HG02623 (cell line): ENCODE measurements around the gene DLGAP4.

ENCODE experiments used
- ATAC-seq: cut with Tn5 transposase; IDR thresholded peaks from one replicate; pipeline ENCODE4 v1.9.1; 2021; ENCODE audit warnings: moderate library complexity; ENCODE audit not compliant: unreplicated experiment

The DLGAP4 gene

DNA sequence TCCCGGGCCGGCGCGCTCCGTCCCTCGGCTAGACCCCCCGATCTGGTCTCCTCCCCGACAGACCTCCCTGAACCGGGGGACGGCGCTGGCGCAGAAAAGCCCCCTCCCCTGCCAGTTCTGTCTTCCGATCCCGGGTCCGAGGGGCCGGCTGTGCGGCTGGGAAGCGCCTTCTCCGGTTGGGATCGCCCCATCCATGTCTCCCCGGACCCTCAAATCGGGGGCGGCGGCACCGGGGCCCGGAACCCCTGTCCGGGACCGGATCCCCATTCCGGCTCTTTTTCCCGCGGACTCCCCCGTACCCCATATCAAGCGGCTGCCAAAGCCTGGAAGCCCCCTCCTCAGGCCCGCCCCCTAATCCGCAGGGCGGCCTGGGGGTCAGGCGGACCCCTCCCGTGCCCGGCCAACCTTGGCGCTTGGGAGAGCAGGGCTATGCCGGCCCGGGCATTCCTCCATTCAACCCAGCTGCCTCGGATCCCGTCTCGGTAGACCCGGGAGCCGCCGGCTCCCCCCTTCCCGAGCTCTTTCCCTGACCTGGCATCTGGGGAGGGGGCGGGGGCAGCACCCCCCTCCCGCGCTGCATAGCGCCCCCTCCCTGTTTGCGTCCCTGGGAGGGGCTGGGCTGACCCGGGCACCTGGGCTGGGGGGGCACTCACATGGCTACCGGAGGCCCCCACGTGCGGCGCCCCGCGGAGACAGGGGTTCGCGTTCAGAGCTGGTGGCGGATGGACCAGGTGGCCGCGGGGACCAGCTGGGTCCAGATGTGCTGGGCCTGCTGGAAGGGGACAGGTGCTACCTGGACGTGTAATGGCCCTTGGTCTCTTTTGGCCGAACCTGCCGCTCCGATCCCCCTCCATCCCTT is 643 bp downstream of the DLGAP4 start:
- ATAC-seq: no peak

DNA sequence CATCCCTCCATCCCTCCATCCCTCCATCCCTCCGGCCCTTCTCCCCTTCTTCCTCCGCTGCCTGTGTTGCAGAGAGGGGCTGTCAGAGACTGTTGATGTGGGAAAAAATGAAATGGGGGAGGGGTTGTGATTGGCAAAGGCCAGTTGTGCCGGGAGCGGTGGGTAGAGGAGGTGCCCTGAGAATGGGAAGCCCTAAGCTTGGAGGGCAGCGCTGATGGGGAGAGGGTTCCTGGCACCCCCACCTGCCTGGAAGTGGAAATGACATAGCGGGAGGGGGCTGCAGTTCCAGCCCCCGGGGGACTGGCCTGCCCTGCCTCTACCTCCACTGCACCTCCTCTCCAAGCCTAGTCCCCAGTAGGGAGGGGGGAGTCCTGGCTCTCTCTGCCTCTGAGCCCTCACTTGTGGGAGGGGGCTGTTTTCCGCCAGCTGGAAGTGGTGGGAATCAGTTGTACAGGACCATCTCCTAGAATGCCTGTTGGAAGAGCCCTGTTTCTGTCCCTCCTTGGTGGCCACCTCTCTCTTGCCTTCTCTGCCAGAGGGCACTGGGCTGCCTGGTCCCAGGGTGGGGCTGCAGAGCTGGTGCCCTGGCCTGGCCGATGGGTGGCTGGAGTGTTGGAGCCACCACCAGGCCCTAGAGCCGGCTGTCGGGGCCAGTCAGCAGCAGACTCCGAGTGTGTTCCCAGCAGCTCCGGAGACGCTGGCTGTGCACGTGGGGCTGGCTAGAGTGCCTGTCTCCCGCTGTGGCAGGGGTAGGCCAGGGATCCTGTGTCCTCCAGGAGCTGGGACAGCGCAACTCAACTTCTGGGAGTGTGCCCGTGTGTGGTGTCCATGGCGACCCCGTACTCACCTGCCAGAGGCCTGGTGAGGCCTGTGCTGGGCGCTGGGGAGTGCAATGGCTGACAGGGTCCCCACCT is 1.5 kb downstream of the DLGAP4 start:
- no peak for ATAC-seq

DNA sequence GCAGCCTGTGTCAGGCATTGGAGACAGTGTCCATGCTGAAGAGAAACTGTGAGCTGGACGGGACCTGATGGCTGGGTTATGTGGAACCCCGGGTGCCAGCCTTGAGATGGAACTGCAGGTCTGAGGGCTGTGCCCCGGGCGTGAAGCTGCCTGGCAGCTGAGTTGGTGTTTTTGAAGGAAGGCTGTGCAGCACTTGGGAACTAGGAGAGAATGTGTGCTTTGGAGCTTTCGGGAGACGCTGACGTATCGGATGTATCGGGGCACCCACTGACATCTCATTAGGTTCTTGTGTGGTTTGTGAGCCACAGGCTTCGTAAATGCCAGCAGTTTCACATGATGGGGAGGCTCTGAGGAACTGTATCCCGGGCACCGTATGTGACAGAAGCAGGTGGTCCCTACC is 2.2 kb downstream of the DLGAP4 start:
- ATAC-seq: no peak

- ATAC-seq: no peak
Measured at GRCh38 chr20:36308986-36309385, 2.8 kb downstream of the DLGAP4 start.

- ATAC-seq: no peak
Measured at GRCh38 chr20:36309643-36310042, 3.5 kb downstream of the DLGAP4 start.

- no peak for ATAC-seq
Measured at GRCh38 chr20:36310215-36310981, 4.3 kb downstream of the DLGAP4 start.

GRCh38 chr20:36311141-36311853 is 5.2 kb downstream of the DLGAP4 start:
- no peak for ATAC-seq

GRCh38 chr20:36311854-36312723 is 6.0 kb downstream of the DLGAP4 start:
- ATAC-seq: no peak

DNA sequence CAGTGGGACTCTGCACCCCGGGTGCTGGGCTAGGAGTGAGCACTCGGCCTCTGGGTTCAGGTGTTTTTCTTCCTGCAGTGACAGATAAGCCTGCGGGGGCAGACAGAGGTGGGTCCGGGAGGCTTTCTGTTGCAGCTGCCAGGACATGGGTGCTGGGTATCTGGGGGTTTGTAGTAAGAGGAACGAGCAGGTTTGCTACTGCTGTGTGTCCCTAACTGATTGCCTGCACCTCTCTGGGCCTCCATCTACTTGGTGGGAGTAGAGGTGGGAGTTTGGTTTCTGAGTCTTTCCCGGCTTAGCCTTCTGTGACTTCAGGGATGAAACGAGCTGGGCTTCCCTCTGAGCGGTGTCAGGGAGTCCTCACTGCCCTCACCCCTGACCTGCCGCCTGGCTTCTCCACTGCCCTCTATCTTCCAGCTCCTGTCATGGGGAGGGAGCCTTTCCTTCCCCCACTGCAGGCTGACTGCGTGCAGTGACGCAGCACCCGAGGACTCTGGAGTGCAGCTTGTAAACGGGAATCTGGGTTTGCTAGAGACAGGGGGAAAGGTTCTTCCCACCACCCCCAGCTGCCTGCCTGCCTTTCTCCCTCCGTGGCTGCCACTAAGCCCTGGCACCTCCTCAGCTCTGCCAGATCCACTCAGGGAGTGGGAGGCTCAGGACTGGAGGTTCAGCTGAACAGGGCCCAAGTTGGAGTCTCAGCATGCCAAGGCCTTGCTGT is 6.7 kb downstream of the DLGAP4 start:
- no peak for ATAC-seq

DNA sequence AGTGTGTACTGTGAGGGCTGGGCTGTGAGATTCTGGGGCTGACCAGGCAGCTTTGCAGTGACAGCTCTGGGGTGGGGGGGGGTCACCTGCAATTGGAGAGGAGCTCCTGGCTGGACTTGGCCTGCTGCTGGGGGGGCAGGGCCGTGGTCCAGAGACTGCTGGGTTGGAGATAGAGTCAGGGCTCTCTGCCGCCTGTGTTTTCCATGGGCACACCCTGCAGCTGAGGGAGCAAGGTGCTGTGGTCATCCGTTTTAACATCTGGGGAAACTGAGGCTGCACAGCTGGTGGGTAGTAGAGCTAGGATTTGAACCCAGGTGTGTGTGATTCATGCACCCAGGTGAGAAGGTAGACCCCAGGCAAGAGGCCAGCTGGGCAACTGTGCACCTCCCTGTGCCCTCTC is 7.3 kb downstream of the DLGAP4 start:
- ATAC-seq: no peak

- no peak for ATAC-seq
Measured at GRCh38 chr20:36313926-36314325, 7.8 kb downstream of the DLGAP4 start.

DNA sequence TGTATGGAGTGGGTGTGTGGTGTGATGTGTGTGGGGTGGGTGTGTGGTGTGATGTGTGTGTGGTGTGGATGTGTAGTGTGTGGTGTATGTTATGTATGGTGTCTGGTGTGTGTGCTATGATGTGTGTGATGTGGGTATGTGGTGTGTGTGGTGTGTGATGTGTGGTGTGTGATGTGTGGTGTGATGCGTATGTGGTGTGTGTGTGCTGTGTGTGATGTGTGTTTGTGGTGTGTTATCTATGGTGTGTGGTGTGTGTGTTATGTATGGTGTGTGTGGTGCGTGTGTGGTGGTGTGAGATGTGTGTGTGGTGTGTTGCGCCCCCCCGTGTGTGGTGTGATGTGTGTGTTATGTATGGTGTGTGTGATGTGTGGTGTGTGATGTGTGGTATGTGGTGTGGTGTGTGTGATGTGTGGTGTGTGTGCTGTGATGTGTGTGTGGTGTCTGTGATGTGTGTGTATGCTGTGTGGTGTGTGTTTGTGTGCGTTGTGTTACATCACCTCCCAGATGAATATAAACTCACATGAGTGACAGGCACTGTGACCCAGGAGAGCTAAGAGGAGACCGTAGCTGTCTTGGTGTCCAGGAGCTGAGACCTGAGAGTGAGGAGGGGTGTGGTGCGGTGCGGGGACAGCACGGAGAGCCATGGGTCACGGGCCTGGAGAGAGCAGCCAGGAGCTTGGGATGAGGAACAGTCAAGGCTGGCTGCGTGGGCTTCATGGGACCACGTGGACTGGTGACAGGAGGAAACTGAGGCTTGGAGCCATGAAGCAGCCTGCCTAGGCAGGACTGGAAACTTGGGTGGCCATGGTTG is 8.8 kb downstream of the DLGAP4 start:
- ATAC-seq: no peak

DNA sequence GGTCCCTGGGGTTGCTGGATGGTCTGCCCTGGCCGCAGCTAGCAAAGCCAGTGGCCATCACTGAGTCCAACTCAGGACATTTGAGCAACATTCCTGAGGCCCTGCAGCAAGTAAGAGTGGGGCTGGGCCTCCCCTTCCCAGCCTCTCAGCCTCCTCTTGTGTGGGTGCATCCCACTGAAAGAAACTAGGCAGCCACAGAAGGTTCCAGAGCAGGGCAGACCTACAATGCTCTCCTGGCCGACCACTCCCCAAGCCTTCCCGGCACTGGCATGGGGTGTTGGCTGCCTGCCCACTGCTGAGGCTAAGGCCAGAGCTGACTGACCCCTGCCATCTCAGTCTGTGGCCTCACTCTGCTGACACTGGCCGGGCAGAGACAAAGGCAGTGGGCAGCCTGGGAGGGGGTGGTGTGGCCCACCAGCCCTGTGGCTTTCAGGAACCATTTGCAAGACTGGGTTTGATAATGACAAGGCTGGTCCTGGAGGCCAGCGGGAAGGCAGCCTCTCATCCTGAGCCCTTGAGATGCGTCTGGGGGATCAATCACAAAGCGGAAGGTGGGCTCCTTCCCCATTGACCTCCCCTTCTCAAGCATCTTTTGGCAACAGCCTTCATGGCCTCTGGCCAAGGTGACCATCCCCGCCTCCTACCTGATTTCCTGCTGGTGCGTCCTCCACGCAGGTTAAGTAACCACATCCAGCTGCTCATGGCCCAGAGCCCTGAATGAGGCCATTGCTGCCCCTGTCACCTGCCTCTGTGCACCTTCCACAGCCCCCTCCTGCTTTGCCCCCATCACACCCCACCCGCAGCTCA is 9.6 kb downstream of the DLGAP4 start:
- ATAC-seq: no peak

DNA sequence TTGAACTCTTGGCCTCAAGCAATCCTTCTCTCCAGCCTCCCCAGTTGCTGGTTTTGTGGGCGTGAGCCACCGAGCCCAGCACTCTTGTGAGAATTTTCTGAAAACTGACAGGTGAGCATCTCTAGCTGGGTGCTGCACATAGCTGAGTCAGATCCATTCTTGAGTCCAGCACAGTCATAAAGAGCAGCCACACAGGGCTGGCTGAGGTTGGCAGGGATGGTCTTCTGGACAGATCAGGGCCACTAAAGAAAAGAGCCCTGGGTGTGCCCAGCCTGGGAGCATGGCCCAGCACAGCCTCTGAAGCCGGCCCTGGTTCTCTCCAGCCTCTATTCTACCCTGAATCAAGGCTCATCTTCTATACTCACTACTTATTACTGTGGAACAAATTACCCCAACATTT is 11.5 kb downstream of the DLGAP4 start:
- no peak for ATAC-seq

GRCh38 chr20:36318166-36318565 is 12.0 kb downstream of the DLGAP4 start:
- ATAC-seq: no peak

DNA sequence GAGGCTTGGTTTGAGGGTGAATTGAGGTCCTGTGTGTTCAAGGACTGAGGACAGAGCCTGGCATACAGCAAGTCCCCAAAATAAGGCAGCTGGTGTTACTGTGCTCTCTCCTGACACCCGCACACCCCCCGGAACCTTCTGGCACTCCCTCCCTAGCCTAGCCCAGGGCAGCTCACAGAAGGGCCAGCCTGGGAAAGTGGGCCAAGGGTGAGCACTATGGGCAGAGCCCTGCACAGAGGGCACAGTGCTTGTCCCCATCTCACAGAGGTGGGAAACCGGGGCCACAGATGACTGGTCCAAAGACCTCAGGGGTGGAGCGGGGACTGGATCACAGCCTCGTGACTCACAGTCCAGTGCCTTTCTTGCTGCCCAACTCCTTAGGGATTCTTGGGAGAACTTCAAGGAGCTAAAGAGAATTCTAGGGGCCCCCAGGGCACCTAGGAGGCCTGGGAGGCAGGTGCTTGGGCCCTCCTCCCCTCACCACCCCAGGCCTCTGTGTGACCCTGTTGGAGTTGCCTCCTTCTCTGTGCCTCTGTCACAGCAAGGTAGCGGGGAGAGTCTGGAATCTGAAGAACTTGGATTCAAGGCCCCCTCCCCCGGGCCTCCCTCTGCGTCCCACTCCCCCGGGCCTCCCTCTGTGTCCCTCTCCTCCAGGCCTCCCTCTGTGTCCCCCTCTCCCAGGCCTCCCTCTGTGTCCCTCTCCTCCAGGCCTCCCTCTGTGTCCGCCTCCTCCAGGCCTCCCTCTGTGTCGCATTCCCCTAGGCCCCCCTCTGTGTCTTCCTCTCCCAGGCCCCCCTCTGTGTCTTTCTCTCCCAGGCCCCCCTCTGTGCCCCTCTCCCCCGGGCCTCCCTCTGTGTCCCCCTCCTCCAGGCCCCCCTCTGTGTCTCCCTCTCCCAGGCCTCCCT is 13.5 kb downstream of the DLGAP4 start:
- ATAC-seq: no peak
